Stromal cell of bone marrow (primary cell): ENCODE measurements around the gene AOPEP.
A peak's percentile ranks its signal among the peaks of the same experiment; 100 is the strongest.

ENCODE experiments used
- DNase-seq: peaks from one replicate; pipeline ENCODE4 v3.0.0-alpha.2; 2012; ENCODE audit warnings: low read depth

Gene AOPEP

GRCh38 chr9:95116002-95116807 is 389.7 kb downstream of the AOPEP start:
- DNase-seq, result no peak

GRCh38 chr9:95116808-95117204 is 390.3 kb downstream of the AOPEP start:
- peak; percentile 6 for DNase-seq

- no peak for DNase-seq
Measured at GRCh38 chr9:95118596-95118995, 392.1 kb downstream of the AOPEP start.

DNA sequence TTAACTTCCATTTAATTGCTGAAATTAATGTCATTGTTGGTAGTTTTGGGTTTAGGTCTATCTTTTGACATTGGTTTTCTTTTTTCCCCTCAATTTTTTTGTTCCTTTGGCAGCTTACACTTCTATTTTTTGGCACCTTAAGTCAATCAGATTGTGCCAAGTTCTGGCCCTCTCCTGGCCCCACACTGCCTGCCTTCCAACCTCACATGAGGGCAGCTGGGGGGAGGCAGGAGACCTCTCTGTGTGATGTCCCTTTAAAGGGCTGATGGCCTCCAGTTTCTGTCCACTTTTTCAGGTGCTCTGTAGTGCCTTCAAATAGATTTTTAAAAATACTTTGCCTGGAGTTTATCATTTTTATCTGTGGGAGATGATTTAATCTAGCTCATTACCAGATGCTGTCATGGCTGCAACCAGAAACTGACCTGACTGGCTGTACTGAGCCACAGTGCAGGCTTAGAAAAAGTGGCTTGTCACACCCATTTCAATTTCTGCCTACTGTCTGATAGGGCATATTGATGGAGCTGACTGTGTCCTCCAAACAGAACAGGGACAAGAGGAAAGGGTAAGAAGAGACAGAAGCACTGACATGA is 394.4 kb downstream of the AOPEP start:
- no peak for DNase-seq

- DNase-seq, result no peak
Measured at GRCh38 chr9:95124582-95125367, 398.3 kb downstream of the AOPEP start.

DNA sequence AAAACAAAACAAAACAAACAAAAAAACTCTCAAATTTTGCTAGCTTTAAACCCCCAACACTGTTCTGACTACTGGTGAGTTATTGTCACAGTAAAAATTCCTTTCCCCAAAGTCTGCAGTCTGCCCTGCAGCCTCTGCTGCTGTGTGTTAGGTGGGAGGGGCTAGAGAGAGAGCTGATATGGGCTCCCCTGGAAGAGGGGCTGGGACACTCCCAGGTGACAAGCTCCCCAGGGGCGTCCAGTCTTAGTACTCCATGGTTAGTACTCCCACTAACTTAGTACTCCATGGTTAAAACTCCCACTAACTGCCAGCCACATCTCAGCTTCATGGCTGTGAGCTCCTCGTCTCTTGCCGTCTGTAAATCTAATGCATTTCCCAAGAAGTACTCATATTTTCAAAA is 399.2 kb downstream of the AOPEP start:
- no peak for DNase-seq

- no peak for DNase-seq
Measured at GRCh38 chr9:95126739-95127138, 400.2 kb downstream of the AOPEP start.

DNA sequence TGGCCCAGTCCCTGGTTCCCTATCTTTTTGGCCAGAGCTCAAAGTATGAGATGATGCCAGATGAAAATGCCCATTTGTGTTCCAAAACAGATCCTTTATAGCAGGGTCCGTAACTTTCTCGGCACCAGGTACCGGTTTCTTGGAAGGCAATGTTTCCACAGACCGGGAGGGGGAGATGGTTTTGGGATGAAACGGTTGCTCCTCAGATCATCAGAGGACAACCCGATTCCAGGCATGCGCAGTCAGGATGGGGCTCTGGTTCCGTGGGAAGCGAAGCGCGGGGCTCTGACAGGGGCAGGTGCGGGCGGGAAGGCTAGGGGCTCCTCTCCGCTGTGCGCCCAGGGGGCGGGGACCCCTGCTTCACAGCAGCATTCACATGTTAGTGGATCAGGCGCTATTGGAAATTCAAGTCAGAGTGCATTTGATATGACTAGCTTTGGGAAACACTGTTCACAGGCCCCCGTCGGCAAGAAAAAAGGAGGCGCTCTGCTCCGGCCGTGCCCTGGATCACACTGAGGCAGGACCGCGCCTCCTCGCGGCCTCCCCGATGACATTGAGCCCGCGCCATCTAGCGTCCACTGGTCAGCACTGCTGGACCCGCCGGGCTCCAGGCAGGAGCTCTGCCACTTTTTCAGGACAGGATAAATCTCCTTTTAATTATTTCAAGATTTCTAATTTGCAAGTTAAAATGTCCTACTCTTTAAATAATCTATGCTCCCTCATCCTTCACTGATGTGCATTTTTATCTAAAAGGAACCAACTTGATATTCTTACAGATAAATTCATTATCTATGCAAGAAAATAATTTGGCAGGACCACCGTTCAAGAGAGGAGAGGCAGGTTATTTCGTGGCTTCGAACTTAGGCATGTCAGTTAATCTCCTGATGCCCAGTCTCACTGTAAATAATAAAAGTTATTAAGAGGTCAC is 401.0 kb downstream of the AOPEP start:
- peak; percentile 72 for DNase-seq

DNA sequence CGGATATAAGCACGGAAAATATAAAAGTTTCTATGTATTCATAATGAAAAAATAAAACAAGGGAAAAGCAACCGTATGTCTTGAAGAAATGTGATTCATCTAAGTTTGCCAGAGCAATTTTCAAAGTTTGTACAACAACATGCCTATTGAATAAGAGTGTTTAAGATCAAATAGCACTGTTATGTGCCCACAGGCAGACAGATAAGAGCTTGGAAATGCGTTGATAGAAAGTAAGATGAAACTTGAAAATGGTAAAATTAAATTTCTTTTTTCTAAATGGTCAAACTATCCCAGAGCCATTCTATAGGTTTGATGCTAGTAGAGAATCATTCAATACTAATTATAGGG is 401.7 kb downstream of the AOPEP start:
- no peak for DNase-seq

DNA sequence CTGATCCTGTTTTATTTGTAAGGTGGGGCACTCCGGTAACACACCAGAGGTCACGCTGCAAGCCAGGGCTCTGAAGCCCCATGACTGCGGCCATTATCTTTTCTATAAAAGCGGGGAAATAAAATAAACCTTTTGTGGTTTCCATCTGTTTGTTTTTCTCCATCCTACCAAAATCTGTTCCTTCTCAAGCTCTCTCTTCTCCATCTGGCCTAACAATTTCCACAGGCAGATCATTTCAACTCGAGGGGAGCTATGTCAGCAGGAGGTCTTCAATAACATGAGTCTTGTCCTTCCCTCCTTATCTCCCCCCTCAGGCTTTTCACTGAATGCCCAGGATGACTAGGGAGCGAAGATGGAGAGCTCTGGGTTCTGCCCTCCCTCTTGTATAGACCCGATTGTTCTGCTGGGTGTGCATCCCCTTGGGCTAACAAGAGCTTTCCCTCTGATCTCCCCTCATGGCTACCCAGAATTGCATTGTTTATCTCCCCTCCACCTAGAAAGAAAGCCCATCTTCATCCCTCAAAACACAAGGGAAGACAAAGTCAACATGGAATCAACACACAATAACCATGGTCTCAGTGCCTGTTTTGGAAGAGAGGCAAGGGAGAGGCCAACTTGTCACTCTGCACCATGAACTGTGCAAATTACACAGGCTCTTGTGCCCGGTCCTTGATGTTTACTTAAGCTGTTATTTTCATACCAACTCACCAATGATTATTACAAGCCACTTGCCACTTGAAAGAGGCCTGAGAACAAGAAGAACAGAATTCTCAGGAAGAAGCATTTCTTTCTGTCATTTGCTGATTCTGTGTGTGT is 403.2 kb downstream of the AOPEP start:
- DNase-seq, result no peak

GRCh38 chr9:95130484-95130883 is 404.0 kb downstream of the AOPEP start:
- DNase-seq, result no peak

- peak; percentile 51 for DNase-seq
Measured at GRCh38 chr9:95131023-95131943, 404.8 kb downstream of the AOPEP start.

DNA sequence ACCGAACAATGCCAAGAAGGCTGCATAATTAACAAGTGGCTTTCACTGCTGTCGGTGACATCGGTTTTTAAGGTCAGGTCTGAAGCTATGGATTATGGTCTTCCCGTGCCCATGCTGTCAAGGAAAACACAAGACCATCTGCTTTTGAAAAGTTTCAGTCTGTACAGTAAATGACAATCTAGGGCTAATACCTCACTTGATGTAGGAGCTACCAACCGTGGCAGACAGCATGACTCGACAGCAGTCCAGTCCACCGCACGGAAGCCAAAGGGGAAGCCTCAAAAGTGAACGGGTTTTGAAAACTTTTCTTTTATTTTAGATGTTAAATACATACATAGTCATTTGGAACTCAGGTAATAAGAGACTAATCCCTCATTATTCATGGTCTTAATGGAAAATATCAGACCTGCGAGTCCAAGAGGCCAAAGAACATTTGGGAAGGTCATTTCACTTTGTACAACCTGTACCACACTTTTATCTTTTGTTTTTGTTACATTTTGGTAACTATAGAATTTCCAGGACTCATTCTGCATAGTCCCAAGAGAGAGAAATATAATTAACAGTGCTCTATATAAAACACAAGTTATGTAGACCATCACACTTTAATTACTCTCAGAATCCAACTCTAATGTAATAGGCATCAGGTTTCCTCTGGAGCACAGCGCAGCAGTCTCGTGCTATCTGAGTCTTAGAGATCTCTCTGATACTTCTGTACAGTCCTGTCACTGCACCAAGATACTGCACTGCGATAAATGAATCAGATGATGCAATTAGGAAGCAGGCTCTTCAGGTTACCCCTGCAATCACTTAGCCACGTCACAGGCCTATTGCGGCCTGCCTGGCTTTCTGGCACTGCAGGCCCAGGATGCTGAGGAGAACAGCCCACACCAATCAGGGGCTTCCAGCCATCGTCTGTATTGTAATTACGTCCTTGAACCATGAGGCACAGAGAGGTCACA is 406.1 kb downstream of the AOPEP start:
- no peak for DNase-seq

GRCh38 chr9:95133325-95133705 is 406.8 kb downstream of the AOPEP start:
- no peak for DNase-seq

DNA sequence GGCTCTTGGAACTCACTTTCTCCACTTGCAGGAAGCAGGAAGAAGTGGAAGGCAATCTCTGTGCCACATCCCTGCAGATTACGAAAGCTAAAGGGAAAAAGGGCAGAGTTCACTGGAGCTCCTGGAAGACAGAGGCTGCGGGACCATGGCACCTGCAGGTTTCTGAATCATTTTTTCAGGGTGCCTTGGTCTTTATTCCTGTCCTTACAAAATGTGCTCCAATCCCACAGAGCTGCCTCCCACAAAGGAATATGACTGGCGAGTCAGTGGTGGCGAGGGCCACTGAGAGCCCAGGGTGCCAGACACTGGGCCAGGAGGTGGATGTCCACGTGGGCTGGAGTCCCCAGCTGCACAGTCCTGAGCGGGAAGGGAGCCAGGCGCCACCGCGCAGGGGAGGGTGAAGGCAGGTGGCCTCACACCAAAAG is 408.0 kb downstream of the AOPEP start:
- DNase-seq, result no peak

GRCh38 chr9:95135756-95136155 is 409.3 kb downstream of the AOPEP start:
- no peak for DNase-seq
